ENCODE measurements around the gene RNU6-7. TPM values are rescaled to one million over a fixed set of nuclear protein-coding genes. Genes with fewer than 3 reads are reported as not detected.

Gene RNU6-7
- total and polyA plus RNA-seq, 2 of the 13 experiments (the other 11 are each of a cell fraction or from before 2014, with no cell fraction given) = under 0.01 TPM; not detected in 1

DNA sequence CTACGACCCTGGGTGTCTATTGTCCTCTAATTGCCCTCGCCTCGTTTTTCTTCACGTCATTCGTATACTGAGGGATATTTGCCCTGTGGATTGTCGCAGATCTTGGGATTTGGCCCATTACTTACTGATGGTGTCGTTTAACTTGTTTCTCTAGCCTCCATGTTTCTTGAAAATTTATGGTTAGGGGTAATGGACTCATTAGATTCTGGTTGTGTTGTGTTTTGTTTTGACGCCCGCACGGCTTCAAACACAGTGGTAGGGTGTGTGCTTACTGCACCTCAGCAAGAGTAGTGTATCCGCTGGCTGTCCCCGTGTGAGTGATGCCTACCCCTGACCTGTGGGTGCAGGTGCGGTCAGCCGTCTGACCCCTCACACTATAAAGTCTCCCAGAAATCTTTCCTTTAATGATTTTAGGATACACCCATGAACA is 2.1 kb downstream of the RNU6-7 start (continued):
- TF ChIP-seq NKX3-1 (CRISPR knock-in tag; IDR thresholded peaks at IDR 0.05) = no peak
- TF ChIP-seq JUNB (CRISPR knock-in tag; IDR thresholded peaks at IDR 0.05; ENCODE audit: borderline replicate concordance) = no peak
- TF ChIP-seq, protein P1, sequence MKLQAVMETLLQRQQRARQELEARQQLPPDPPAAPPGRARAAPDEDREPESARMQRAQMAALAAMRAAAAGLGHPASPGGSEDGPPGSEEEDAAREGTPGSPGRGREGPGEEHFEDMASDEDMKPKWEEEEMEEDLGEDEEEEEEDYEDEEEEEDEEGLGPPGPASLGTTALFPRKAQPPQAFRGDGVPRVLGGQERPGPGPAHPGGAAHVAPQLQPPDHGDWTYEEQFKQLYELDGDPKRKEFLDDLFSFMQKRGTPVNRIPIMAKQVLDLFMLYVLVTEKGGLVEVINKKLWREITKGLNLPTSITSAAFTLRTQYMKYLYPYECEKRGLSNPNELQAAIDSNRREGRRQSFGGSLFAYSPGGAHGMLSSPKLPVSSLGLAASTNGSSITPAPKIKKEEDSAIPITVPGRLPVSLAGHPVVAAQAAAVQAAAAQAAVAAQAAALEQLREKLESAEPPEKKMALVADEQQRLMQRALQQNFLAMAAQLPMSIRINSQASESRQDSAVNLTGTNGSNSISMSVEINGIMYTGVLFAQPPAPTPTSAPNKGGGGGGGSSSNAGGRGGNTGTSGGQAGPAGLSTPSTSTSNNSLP (IDR thresholded peaks at IDR 0.05; ENCODE audit: low read depth, low read length) = no peak
- no peak for TF ChIP-seq NFKB2 (CRISPR knock-in tag; IDR thresholded peaks at IDR 0.05; ENCODE audit: borderline replicate concordance)
- TF ChIP-seq, protein P2, sequence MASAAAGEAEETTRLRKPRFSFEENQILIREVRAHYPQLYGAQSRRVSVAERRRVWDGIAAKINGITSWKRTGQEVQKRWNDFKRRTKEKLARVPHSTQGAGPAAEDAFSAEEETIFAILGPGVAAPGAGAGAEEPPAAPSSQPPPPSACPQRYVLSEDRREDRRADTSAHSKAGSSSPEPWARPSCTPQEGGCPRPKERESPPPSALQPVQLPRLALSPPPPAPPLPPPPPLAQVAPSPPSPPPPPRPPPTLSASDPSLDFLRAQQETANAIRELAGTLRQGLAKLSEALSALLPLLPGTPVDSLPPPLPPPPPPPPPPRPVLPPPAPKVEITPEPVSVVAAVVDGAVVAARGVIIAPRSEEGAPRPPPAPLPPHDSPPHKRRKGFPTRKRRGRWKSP (CRISPR knock-in tag; IDR thresholded peaks at IDR 0.05) = no peak
- no peak for TF ChIP-seq ZBTB21 (CRISPR knock-in tag; IDR thresholded peaks at IDR 0.05)
- TF ChIP-seq, protein P3, sequence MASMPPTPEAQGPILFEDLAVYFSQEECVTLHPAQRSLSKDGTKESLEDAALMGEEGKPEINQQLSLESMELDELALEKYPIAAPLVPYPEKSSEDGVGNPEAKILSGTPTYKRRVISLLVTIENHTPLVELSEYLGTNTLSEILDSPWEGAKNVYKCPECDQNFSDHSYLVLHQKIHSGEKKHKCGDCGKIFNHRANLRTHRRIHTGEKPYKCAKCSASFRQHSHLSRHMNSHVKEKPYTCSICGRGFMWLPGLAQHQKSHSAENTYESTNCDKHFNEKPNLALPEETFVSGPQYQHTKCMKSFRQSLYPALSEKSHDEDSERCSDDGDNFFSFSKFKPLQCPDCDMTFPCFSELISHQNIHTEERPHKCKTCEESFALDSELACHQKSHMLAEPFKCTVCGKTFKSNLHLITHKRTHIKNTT (CRISPR knock-in tag; IDR thresholded peaks at IDR 0.05) = no peak
- TF ChIP-seq, protein P4, sequence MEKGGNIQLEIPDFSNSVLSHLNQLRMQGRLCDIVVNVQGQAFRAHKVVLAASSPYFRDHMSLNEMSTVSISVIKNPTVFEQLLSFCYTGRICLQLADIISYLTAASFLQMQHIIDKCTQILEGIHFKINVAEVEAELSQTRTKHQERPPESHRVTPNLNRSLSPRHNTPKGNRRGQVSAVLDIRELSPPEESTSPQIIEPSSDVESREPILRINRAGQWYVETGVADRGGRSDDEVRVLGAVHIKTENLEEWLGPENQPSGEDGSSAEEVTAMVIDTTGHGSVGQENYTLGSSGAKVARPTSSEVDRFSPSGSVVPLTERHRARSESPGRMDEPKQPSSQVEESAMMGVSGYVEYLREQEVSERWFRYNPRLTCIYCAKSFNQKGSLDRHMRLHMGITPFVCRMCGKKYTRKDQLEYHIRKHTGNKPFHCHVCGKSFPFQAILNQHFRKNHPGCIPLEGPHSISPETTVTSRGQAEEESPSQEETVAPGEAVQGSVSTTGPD (CRISPR knock-in tag; IDR thresholded peaks at IDR 0.05) = peak; percentile 72
- no peak for TF ChIP-seq NR3C1 (CRISPR knock-in tag; IDR thresholded peaks at IDR 0.05)
- TF ChIP-seq MED8 (CRISPR knock-in tag; IDR thresholded peaks at IDR 0.05; ENCODE audit: insufficient replicate concordance) = no peak
- TF ChIP-seq STAG1 (CRISPR knock-in tag; IDR thresholded peaks at IDR 0.05) = peak; percentile 16; the same call in 1 of the 2 replicates
- TF ChIP-seq ZNF562 (CRISPR knock-in tag; IDR thresholded peaks at IDR 0.05; ENCODE audit: borderline replicate concordance) = no peak
- TF ChIP-seq, protein P5, sequence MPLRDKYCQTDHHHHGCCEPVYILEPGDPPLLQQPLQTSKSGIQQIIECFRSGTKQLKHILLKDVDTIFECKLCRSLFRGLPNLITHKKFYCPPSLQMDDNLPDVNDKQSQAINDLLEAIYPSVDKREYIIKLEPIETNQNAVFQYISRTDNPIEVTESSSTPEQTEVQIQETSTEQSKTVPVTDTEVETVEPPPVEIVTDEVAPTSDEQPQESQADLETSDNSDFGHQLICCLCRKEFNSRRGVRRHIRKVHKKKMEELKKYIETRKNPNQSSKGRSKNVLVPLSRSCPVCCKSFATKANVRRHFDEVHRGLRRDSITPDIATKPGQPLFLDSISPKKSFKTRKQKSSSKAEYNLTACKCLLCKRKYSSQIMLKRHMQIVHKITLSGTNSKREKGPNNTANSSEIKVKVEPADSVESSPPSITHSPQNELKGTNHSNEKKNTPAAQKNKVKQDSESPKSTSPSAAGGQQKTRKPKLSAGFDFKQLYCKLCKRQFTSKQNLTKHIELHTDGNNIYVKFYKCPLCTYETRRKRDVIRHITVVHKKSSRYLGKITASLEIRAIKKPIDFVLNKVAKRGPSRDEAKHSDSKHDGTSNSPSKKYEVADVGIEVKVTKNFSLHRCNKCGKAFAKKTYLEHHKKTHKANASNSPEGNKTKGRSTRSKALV (CRISPR knock-in tag; IDR thresholded peaks at IDR 0.05) = no peak
- TF ChIP-seq, protein P6, sequence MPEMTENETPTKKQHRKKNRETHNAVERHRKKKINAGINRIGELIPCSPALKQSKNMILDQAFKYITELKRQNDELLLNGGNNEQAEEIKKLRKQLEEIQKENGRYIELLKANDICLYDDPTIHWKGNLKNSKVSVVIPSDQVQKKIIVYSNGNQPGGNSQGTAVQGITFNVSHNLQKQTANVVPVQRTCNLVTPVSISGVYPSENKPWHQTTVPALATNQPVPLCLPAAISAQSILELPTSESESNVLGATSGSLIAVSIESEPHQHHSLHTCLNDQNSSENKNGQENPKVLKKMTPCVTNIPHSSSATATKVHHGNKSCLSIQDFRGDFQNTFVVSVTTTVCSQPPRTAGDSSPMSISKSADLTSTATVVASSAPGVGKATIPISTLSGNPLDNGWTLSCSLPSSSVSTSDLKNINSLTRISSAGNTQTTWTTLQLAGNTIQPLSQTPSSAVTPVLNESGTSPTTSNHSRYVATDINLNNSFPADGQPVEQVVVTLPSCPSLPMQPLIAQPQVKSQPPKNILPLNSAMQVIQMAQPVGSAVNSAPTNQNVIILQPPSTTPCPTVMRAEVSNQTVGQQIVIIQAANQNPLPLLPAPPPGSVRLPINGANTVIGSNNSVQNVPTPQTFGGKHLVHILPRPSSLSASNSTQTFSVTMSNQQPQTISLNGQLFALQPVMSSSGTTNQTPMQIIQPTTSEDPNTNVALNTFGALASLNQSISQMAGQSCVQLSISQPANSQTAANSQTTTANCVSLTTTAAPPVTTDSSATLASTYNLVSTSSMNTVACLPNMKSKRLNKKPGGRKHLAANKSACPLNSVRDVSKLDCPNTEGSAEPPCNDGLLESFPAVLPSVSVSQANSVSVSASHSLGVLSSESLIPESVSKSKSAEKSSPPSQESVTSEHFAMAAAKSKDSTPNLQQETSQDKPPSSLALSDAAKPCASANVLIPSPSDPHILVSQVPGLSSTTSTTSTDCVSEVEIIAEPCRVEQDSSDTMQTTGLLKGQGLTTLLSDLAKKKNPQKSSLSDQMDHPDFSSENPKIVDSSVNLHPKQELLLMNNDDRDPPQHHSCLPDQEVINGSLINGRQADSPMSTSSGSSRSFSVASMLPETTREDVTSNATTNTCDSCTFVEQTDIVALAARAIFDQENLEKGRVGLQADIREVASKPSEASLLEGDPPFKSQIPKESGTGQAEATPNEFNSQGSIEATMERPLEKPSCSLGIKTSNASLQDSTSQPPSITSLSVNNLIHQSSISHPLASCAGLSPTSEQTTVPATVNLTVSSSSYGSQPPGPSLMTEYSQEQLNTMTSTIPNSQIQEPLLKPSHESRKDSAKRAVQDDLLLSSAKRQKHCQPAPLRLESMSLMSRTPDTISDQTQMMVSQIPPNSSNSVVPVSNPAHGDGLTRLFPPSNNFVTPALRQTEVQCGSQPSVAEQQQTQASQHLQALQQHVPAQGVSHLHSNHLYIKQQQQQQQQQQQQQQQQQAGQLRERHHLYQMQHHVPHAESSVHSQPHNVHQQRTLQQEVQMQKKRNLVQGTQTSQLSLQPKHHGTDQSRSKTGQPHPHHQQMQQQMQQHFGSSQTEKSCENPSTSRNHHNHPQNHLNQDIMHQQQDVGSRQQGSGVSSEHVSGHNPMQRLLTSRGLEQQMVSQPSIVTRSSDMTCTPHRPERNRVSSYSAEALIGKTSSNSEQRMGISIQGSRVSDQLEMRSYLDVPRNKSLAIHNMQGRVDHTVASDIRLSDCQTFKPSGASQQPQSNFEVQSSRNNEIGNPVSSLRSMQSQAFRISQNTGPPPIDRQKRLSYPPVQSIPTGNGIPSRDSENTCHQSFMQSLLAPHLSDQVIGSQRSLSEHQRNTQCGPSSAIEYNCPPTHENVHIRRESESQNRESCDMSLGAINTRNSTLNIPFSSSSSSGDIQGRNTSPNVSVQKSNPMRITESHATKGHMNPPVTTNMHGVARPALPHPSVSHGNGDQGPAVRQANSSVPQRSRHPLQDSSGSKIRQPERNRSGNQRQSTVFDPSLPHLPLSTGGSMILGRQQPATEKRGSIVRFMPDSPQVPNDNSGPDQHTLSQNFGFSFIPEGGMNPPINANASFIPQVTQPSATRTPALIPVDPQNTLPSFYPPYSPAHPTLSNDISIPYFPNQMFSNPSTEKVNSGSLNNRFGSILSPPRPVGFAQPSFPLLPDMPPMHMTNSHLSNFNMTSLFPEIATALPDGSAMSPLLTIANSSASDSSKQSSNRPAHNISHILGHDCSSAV (CRISPR knock-in tag; IDR thresholded peaks at IDR 0.05; ENCODE audit: borderline replicate concordance) = no peak
